GM21825 (cell line): Measurements from ENCODE around the gene ERGIC1.

Experiments used
- ATAC-seq: cut with Tn5 transposase; IDR thresholded peaks from one replicate; pipeline ENCODE4 v1.9.1; 2021; ENCODE audit warnings: mild to moderate bottlenecking, moderate library complexity; ENCODE audit not compliant: unreplicated experiment

Gene ERGIC1

GRCh38 chr5:172915514-172915913 lies 81.5 kb downstream of the ERGIC1 start:
- no peak for ATAC-seq

- ATAC-seq = no peak
Observed at GRCh38 chr5:172918421-172919371, 84.6 kb downstream of the ERGIC1 start.

GRCh38 chr5:172919525-172920446 lies 85.7 kb downstream of the ERGIC1 start:
- ATAC-seq = no peak

GRCh38 chr5:172920447-172920849 lies 86.4 kb downstream of the ERGIC1 start:
- no peak for ATAC-seq

- ATAC-seq = no peak
Observed at GRCh38 chr5:172920995-172921394, 86.9 kb downstream of the ERGIC1 start.

- ATAC-seq = no peak
Observed at GRCh38 chr5:172921906-172922305, 87.9 kb downstream of the ERGIC1 start.

GRCh38 chr5:172923539-172923938 lies 89.5 kb downstream of the ERGIC1 start:
- ATAC-seq = no peak

GRCh38 chr5:172925336-172925948 lies 91.4 kb downstream of the ERGIC1 start:
- ATAC-seq = no peak

GRCh38 chr5:172926008-172926523 lies 92.0 kb downstream of the ERGIC1 start:
- no peak for ATAC-seq

- no peak for ATAC-seq
Observed at GRCh38 chr5:172926796-172927195, 92.7 kb downstream of the ERGIC1 start.

- no peak for ATAC-seq
Observed at GRCh38 chr5:172929371-172929838, 95.4 kb downstream of the ERGIC1 start.

GRCh38 chr5:172931001-172931536 lies 97.0 kb downstream of the ERGIC1 start:
- peak; percentile 49 for ATAC-seq

GRCh38 chr5:172932313-172933017 lies 98.4 kb downstream of the ERGIC1 start:
- ATAC-seq = peak; percentile 48

GRCh38 chr5:172933238-172933637 lies 99.2 kb downstream of the ERGIC1 start:
- no peak for ATAC-seq

GRCh38 chr5:172935096-172935495 lies 101.0 kb downstream of the ERGIC1 start:
- no peak for ATAC-seq

GRCh38 chr5:172936401-172936800 lies 102.3 kb downstream of the ERGIC1 start:
- ATAC-seq = no peak

- ATAC-seq = no peak
Observed at GRCh38 chr5:172939071-172939470, 105.0 kb downstream of the ERGIC1 start.

GRCh38 chr5:172939611-172940267 lies 105.7 kb downstream of the ERGIC1 start:
- no peak for ATAC-seq
